GM12892 (cell line): ENCODE data around the gene ARFIP1.

Source experiments
- POLR2A ChIP-seq: IDR thresholded peaks from 2 replicates; pipeline ENCODE4 v1.6.1; 2011; ENCODE audit warnings: low read depth, low read length, control low read depth
- POLR2AphosphoS5 ChIP-seq: IDR thresholded peaks from 2 replicates; pipeline ENCODE4 v1.6.1; 2011; ENCODE audit warnings: low read depth, low read length, control low read depth
- TAF1 ChIP-seq: IDR thresholded peaks from 2 replicates; pipeline ENCODE4 v1.6.1; 2011; ENCODE audit warnings: low read depth, mild to moderate bottlenecking, control low read depth, low read length, borderline replicate concordance

- TF ChIP-seq POLR2AphosphoS5 (no peak), TAF1 (no peak), POLR2A (no peak)
These were observed 5.8 kb upstream of the ARFIP1 start for GRCh38 chr4:152773953-152774352.
